ENCODE data around the gene RAB37.

DNA sequence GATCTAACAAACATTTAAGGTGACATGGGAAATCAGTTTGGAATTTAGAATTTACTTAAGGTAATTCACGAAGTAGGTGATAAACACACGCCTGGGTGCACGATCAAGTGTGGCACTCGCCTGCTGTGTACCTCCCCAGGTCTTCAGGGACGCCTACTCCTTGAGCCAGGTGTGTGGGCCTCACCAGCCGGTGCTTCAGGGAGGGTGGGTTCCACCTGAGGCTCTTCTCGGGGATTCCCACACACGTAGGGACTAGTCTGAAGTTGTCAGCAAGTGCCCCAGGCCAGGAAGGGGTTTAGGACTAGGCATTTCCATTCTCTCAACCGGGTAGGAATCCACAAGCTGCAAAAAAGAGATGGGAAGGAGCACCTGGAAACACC lies 48.9 kb downstream of the RAB37 start:
- TF ChIP-seq, protein P1, sequence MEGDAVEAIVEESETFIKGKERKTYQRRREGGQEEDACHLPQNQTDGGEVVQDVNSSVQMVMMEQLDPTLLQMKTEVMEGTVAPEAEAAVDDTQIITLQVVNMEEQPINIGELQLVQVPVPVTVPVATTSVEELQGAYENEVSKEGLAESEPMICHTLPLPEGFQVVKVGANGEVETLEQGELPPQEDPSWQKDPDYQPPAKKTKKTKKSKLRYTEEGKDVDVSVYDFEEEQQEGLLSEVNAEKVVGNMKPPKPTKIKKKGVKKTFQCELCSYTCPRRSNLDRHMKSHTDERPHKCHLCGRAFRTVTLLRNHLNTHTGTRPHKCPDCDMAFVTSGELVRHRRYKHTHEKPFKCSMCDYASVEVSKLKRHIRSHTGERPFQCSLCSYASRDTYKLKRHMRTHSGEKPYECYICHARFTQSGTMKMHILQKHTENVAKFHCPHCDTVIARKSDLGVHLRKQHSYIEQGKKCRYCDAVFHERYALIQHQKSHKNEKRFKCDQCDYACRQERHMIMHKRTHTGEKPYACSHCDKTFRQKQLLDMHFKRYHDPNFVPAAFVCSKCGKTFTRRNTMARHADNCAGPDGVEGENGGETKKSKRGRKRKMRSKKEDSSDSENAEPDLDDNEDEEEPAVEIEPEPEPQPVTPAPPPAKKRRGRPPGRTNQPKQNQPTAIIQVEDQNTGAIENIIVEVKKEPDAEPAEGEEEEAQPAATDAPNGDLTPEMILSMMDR (tag by site-specific recombination; IDR thresholded peaks at IDR 0.05) = no peak
- no peak for TF ChIP-seq ZNF571 (tag by site-specific recombination; IDR thresholded peaks at IDR 0.05)
- no peak for TF ChIP-seq ZNF843 (tag by site-specific recombination; IDR thresholded peaks at IDR 0.05)
- TF ChIP-seq ZNF768 (tag by site-specific recombination; IDR thresholded peaks at IDR 0.05) = no peak
- no peak for TF ChIP-seq ZNF776 (tag by site-specific recombination; IDR thresholded peaks at IDR 0.05; ENCODE audit: borderline replicate concordance)
- TF ChIP-seq ZNF335 (tag by site-specific recombination; conservative IDR thresholded peaks at IDR 0.05) = no peak
- TF ChIP-seq MEIS1 (CRISPR knock-in tag; IDR thresholded peaks at IDR 0.05; ENCODE audit: borderline replicate concordance) = no peak
- TF ChIP-seq ZNF433 (tag by site-specific recombination; IDR thresholded peaks at IDR 0.05; ENCODE audit: low read depth) = no peak
- TF ChIP-seq ZNF510 (tag by site-specific recombination; IDR thresholded peaks at IDR 0.05; ENCODE audit: insufficient replicate concordance) = no peak
- no peak for TF ChIP-seq ZNF169 (tag by site-specific recombination; IDR thresholded peaks at IDR 0.05)

All from HEK293 (cell line).